Fibroblast of skin of left quadriceps (primary cell): ENCODE measurements around the gene AFDN.
"Not testable (repeated sequence)": the region's sequence is repeated elsewhere in the genome, so short reads cannot be mapped to it uniquely, and the experiment has no call there.

Experiments
- DNase-seq, 2 experiments: peaks; one replicate each; pipeline ENCODE4 v3.0.0-alpha.2; 2013; ENCODE audit warnings: low read depth in 2 of 2

Gene AFDN

GRCh38 chr6:168000198-168001028 is 173.7 kb downstream of the AFDN start:
- DNase-seq: no peak

- DNase-seq: no peak
These were observed 174.3 kb downstream of the AFDN start for GRCh38 chr6:168001029-168001332.

- not testable (repeated sequence) for DNase-seq
These were observed 174.8 kb downstream of the AFDN start for GRCh38 chr6:168001514-168001913.

DNA sequence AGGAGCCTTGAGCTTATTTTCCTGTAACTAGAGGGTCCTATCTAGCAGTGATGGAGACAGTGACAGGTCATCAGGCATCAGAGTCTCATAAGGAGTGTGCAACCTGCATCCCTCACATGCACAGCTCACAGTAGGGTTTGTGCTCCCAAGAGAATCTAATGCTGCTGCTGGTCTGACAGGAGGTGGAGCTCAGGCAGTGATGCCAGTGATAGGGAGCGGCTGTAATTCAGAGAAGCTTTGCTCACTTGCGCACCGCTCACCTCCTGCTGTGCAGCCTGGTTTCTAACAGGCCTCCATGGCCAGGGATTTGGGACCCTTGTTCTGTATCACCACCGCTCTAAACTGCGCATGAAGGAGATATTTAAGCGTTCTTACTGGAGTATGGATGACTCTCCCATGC is 176.1 kb downstream of the AFDN start:
- no peak for DNase-seq

DNA sequence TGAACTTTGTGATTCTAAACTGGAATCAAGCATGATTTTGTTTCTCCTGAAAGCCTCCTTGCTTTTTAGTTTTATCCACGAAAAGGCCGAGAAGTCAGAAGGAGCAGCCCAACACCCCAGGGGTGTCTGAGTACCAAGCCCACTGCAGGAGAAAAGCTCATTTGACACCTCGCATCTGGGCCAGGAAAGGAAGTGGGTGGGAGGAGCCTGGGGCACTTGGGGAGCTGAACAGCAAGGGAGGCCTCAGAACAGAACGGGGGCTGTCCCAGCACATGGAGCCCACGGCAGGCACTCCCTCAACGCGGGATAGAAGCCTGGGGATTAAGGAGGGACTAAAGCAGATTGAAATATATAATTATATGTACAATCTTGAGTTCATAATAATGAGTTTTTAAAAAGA is 177.3 kb downstream of the AFDN start:
- no peak for DNase-seq

DNA sequence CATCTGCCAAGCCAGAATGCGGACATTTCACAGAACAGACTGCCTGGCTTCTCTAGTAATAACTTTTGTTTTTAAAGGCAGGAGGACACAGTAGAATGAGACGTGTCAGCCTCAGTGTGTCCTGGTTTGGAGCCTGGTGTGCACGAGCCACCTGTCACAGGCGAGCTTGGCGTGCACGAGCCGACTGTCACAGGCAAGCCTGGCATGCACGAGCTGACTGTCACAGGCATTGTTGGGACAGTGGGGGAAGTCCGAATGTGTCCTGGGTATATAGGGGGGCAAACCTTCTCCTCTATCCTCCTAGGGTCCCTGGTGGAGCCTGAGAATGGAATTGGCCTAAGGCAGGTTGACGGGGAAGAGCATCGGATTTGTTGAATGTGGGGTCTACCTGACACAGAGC is 178.2 kb downstream of the AFDN start:
- no peak for DNase-seq

- no peak for DNase-seq
These were observed 179.1 kb downstream of the AFDN start for GRCh38 chr6:168005796-168006195.

DNA sequence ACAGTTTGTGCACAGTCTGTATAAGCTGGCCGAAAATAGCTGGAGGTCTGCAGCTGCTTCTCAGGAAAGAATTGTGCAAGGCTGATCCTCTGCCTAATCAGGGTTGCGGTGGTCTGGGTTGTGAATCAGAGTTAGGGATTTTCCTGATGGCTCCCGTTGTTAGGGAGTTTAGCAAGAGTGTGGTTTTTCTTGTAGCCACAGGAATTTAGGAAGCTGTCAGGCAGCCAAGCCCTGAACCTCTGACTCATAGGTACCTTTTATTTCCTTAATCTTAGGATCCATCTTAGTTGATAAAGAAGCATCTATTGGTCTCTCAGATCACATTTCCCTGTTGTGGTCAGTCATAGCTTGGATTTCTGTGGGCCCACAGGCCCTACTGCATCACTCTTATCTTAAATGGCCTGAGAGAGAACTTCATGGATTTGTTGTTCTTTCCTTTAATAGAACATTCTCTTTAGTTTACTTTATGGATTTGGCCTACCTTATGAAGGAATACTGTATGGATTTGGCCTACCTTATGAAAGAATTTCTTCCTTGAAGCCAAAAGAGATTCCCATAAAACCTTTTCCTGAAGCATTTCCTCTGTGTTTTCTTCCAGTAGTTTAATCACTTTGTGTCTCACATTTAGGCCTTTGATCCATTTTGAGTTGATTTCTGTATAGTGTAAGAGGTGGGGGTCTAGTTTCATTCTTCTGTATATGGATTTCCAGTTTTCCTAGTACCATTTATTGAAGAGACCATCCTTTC is 181.1 kb downstream of the AFDN start:
- peak; percentile 98 to 99 for DNase-seq

- no peak for DNase-seq
These were observed 182.6 kb downstream of the AFDN start for GRCh38 chr6:168009331-168009730.

DNA sequence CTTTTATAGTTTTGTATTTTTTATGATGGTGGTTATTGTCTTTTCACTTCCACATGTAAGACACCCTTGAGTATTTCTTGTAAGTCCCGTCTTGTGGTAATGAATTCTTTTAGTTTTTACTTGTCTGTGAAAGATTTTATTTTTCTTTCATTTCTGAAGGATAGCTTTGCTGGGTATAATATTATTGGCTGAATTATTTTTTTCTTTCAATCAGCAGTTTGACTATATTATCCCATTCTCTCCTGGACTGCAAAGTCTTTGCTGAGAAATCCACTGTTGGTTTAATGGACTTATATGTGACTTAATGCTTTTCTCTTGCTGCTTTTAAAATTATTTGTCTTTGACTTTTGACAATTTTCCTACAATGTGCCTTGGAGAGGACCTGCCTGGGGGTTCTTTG is 184.6 kb downstream of the AFDN start:
- DNase-seq: no peak

DNA sequence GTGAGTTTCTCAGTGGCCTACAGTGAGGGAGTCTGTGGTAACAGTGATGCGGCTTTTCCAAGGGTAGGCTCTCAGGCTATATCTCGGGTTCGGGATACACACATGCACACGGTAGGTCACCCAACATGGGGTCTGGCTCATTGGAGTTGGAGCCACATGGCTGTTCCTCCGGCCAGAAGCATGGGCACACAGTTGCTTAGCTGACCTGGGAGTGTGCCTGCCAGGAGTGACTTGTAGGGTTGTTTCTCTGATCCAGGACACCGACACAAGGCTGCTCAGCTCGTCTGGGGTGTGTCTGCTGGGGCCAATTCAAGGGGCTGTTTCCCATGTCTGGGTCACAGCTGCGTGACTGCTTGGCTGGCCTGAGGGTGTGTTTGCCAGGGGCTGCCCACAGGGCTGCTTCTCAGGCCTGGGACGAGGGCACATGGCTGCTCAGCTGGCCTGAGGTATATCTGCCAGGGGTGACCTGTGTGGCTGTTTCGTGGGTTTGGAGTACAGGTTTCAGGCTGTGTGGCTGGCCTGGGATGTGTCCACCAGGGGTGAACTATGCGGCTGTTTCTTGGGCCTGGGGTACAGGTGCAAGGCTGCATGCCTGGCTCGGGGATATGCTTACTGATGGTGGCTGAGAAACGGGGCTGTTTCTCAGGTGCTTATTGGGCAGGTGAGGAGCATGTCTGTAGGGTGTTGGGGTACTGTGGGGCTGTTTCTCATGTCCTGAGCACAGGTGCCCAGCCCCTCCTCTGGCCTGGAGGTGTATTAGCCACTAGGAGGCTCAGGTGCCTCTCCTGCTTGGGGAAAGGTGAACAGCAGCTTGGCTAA is 185.9 kb downstream of the AFDN start:
- no peak for DNase-seq

- DNase-seq: no peak
These were observed 186.7 kb downstream of the AFDN start for GRCh38 chr6:168013250-168013915.

- DNase-seq: no peak
These were observed 187.7 kb downstream of the AFDN start for GRCh38 chr6:168014428-168014827.

DNA sequence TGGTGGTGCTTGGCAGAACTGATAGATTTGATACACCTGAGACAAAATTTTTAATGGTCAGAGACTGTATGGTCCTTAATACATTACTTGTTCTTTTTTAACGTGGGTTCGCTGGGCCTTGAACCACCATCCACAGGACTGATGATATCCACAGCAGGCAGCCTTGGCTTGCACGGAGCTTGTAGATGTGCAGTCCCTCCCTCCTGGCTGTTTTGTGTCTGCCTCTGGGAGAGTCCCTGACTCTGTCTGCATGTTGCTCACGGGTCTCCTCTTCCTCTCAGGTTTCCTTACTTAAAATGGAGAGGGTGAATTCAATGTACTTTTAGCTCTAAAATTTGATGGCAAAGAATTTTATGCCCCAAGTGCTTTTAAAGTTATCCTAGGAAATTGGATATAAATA is 188.3 kb downstream of the AFDN start:
- DNase-seq: no peak

GRCh38 chr6:168015482-168016175 is 188.9 kb downstream of the AFDN start:
- peak in 1 of 2 experiments; percentile 16 for DNase-seq

DNA sequence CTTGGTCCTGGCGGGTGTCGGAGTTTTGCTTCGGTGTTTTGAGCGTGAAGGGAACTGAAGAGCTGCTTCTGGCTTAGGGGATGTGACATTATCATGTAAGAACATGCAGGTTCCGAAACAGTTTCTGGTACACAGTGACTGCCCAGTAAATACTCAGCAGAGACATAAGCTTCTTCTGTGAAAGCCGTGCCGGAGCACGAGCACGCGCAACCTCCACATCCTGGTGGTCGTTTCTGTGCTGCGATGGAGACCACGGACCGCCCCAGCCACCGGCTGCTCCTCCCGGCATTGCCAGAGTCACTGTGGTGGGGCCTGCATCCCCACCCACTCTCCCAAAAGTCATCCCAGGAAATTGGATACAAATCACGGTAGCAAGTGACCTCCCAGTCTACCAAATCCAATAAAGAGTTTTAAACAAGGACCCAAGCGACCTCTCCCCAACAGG is 189.5 kb downstream of the AFDN start:
- no peak for DNase-seq

DNA sequence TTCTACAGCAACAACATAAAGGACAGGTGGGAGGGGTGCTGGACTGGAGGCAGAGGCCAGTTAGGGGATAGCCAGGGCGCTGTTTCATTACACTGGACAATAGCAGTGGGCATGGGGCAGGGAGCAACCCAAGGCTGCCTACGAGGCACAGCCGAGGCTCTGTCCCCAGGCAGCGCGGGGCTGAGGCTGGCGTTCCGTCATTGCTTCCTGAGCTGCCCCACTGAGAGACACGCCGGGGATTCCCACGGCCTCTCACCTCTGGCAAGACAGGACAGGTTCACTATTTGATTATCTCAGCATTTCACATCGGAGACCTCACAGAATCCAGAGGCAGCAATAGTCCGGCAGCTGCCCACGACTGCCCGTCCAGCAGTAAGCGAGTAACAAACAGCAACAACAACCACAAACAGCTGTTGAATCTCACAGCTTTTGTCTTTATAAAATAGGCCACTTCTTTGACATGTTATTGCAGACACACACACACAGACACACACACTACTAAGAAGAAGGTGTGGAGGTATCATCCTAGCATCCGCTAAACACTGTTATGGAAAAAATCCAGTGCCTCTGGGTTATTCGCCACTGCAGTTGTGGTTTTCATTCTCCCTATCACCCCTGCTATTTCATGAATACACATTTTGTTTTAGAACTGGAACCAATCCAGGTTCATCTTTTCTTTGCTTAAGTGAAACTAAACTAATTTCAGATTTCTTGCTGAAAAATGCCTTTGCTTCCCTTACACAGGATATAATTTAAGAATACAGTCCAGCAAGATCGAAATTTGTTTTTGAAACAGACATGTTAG is 190.2 kb downstream of the AFDN start:
- no peak for DNase-seq

DNA sequence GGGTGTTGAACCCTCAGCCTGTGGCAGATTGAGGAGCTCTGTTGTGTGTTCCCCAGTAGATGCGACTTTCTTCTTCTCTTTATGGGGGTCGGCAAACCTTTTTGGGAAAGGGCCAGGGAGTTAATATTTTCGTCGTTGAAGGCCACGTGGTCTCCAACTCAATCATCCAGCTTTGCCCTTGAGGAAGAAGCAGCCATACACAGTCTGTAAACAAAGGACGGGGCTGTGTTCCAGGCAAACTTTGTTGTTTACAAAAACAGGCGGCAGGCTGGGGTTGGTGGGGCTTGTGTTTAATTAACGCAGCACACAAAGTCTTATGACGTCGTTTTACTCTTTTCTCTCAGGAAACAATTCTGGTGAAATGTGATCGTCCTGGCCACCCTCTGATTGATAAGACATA is 190.9 kb downstream of the AFDN start:
- DNase-seq: no peak

- no peak for DNase-seq
These were observed 192.0 kb downstream of the AFDN start for GRCh38 chr6:168018664-168019063.

- no peak for DNase-seq
These were observed 193.5 kb downstream of the AFDN start for GRCh38 chr6:168020242-168020641.
